Peyer's patch (tissue), 4 donors: ENCODE data around the gene TNIK.

Source experiments
- POLR2A ChIP-seq, 2 donors: fragments of 450-650 bp; IDR thresholded peaks; one replicate each; pipeline ENCODE4 v1.5.1; 2017; ENCODE audit warnings: antibody characterized with exemption in 2 of 2, mild to moderate bottlenecking in 2 of 2, moderate library complexity in 2 of 2
- TF ChIP-seq, protein P1 (sequence below), 6 experiments: fragments of 450-650 bp in 4 of 6; fragments of 200-600 bp in 2 of 6; sonication (generic) in 1 of 6; IDR thresholded peaks; one replicate each; pipeline ENCODE4 v1.5.1; 2017 to 2019; ENCODE audit warnings: antibody characterized with exemption in 6 of 6, mild to moderate bottlenecking in 3 of 6, moderate library complexity in 1 of 6

GRCh38 chr3:171155122-171155700 is 305.0 kb downstream of the TNIK start:
- TF ChIP-seq, protein P1, sequence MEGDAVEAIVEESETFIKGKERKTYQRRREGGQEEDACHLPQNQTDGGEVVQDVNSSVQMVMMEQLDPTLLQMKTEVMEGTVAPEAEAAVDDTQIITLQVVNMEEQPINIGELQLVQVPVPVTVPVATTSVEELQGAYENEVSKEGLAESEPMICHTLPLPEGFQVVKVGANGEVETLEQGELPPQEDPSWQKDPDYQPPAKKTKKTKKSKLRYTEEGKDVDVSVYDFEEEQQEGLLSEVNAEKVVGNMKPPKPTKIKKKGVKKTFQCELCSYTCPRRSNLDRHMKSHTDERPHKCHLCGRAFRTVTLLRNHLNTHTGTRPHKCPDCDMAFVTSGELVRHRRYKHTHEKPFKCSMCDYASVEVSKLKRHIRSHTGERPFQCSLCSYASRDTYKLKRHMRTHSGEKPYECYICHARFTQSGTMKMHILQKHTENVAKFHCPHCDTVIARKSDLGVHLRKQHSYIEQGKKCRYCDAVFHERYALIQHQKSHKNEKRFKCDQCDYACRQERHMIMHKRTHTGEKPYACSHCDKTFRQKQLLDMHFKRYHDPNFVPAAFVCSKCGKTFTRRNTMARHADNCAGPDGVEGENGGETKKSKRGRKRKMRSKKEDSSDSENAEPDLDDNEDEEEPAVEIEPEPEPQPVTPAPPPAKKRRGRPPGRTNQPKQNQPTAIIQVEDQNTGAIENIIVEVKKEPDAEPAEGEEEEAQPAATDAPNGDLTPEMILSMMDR (IDR thresholded peaks at IDR 0.05), result no peak
- TF ChIP-seq POLR2A (IDR thresholded peaks at IDR 0.05), result no peak
